DOHH2 (cell line): ENCODE data around the gene ZNF521.

Experiments used
- EZH2phosphoT487 ChIP-seq: fragments of 200-600 bp; sonication (generic); IDR thresholded peaks from 2 replicates; pipeline ENCODE4 v1.6.1; 2017; ENCODE audit warnings: borderline replicate concordance, mild to moderate bottlenecking, antibody characterized with exemption, low read length, moderate library complexity, mixed read lengths
- TF ChIP-seq, protein P1 (sequence below): fragments of 200-600 bp; sonication (generic); IDR thresholded peaks from one replicate; pipeline ENCODE4 v1.5.1; 2014; ENCODE audit warnings: antibody characterized with exemption, mild to moderate bottlenecking, low read depth, low read length; ENCODE audit not compliant: poor library complexity, severe bottlenecking

DNA sequence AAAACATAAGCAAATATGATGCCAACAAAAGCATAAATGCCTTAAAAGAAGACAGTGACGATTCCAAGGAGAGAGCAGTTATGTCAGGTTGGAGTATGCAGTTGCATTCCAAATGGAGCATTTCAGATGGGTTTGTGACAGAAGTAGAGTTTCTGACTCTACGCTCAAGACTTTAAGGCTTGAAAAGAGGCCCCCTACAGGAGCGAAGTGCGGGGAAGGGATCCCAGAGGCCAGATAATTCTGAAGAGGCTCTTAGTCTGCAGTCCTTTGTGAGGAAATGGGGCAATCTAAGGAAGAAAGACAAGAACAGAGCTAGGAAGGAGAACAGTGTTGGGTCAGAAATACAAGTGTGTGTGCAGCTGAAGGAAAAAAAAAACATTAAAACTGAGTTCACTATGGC lies 95.5 kb downstream of the ZNF521 start:
- TF ChIP-seq, protein P1, sequence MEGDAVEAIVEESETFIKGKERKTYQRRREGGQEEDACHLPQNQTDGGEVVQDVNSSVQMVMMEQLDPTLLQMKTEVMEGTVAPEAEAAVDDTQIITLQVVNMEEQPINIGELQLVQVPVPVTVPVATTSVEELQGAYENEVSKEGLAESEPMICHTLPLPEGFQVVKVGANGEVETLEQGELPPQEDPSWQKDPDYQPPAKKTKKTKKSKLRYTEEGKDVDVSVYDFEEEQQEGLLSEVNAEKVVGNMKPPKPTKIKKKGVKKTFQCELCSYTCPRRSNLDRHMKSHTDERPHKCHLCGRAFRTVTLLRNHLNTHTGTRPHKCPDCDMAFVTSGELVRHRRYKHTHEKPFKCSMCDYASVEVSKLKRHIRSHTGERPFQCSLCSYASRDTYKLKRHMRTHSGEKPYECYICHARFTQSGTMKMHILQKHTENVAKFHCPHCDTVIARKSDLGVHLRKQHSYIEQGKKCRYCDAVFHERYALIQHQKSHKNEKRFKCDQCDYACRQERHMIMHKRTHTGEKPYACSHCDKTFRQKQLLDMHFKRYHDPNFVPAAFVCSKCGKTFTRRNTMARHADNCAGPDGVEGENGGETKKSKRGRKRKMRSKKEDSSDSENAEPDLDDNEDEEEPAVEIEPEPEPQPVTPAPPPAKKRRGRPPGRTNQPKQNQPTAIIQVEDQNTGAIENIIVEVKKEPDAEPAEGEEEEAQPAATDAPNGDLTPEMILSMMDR = no peak
- TF ChIP-seq EZH2phosphoT487 = no peak
